ENCODE results near the gene DGKH. TPM values are rescaled to one million over a fixed set of nuclear protein-coding genes. Genes with fewer than 3 reads are reported as not detected.
"Not testable (repeated sequence)": the region's sequence is repeated elsewhere in the genome, so short reads cannot be mapped to it uniquely, and the experiment has no call there.

Gene DGKH
- total RNA-seq, 1 experiment from 2014 or later = 7.3 TPM

DNA sequence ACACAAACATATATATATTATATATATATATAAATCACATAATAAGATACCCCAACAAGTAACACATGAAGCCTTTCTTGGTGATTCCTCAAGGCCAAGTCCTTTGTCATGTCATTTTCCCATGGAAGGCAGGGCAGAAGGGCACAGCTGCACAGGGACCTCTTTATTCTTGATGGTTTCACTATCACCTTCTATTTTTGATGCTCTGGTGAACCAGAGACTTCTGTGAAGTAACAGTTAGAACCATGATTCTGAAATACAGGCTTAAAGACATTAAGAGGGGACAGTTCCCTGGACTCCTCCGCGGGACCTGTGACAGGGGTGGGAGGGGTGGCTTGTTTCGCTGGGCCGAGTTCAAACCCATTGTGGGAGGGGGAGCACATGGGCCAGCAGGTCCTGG is 104.0 kb downstream of the DGKH start:
- Histone ChIP-seq H3K9ac (ENCODE audit: low read length) (no peak overlapping the region), H3K79me2 (ENCODE audit: low read length) (no peaks in the 10 kb centered on the region), H3K4me3 (ENCODE audit: low read length) (no peak overlapping the region), H2AFZ (ENCODE audit: low read length) (no peak overlapping the region), H3K4me1 (ENCODE audit: low read length) (no peaks in the 10 kb centered on the region), H3K9me2 (replicated peaks; ENCODE audit: insufficient read depth, low read length) (no peaks in the 10 kb centered on the region), H3K27me3 (ENCODE audit: low read length) (no peaks in the 10 kb centered on the region), H3K36me3 (ENCODE audit: insufficient read depth, low read length) (no peaks in the 10 kb centered on the region), H3K9me3 (ENCODE audit: low read length) (no peaks in the 10 kb centered on the region), H3K27ac (ENCODE audit: low read length) (no peak overlapping the region), H4K20me1 (ENCODE audit: insufficient read depth, low read depth, low read length) (no peaks in the 10 kb centered on the region), H3K4me2 (ENCODE audit: low read depth, low read length, poor library complexity, severe bottlenecking) (no peak overlapping the region)
- no peak for DNase-seq

DNA sequence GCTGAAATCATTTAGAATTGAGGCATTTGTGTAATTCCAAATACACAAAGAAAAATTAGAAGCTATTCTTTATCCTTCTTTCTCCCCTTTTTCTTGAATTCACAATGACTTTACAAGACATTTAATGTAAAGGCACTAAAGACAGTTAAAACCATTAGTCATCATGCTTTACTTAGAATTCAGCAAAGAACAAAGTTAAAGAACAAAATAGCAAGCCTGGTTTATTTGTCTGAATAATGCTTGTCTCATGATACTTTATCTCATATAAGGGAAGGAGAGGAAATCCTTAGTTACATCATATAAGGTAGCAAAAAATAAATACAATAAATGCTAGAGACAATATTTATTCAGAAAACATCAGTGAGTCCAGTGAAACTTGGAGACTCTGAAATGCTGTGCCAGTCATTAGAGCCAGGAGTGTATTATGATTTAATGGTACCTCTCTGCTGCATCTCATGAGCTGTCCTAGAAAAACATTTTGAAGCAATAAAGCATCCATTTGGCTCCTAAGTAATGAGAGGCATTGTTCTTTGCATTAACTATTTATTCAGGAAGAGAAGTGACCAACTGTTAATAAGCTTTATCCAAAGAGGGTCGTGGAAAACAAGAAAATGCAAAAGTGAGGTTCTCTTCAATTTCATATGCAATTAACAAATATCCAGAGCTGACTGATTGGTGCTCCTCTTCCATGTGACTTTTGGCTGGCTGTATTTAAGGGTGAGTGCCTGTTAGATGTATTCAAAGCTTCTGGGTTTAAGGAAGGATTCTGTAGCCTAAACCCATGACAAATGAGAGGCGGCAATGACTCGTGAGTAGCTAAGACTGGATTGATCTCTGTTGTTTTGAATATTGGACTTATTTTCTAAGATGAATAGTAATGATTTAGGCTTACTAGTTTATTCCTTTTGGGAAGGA is 105.0 kb downstream of the DGKH start:
- Histone ChIP-seq H3K79me2 (ENCODE audit: low read length) (no peaks in the 10 kb centered on the region), H3K9ac (ENCODE audit: low read length) (no peak overlapping the region), H3K9me3 (ENCODE audit: low read length) (no peaks in the 10 kb centered on the region), H3K4me1 (ENCODE audit: low read length) (no peaks in the 10 kb centered on the region), H2AFZ (ENCODE audit: low read length) (no peak overlapping the region), H3K4me3 (ENCODE audit: low read length) (no peak overlapping the region), H3K27me3 (ENCODE audit: low read length) (no peaks in the 10 kb centered on the region), H4K20me1 (ENCODE audit: insufficient read depth, low read depth, low read length) (no peaks in the 10 kb centered on the region), H3K27ac (ENCODE audit: low read length) (no peak overlapping the region), H3K4me2 (ENCODE audit: low read depth, low read length, poor library complexity, severe bottlenecking) (no peak overlapping the region), H3K36me3 (ENCODE audit: insufficient read depth, low read length) (no peaks in the 10 kb centered on the region), H3K9me2 (replicated peaks; ENCODE audit: insufficient read depth, low read length) (no peaks in the 10 kb centered on the region)
- DNase-seq = no peak

DNA sequence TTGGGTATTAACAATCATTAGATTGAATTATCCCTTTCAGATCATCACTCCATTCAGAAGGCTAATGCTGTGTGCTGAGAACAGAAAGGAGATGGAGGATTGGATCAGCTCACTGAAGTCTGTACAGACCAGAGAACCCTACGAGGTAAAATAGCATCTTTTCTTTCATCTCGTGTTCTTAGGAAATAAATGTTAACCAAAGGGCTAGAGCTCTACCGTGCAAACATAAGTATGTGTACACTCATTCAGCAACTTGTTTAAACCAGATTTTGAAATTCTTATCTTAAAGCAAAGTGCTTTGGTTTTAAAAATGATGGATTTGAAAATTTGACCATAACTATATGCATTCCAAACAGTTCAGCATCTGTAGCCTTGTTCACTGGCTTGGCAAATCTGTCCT is 106.8 kb downstream of the DGKH start:
- Histone ChIP-seq H3K27ac (ENCODE audit: low read length) (no peak overlapping the region), H3K4me1 (ENCODE audit: low read length) (no peaks in the 10 kb centered on the region), H4K20me1 (ENCODE audit: insufficient read depth, low read depth, low read length) (no peaks in the 10 kb centered on the region), H2AFZ (ENCODE audit: low read length) (no peak overlapping the region), H3K79me2 (ENCODE audit: low read length) (no peaks in the 10 kb centered on the region), H3K27me3 (ENCODE audit: low read length) (no peaks in the 10 kb centered on the region), H3K4me2 (ENCODE audit: low read depth, low read length, poor library complexity, severe bottlenecking) (no peak overlapping the region), H3K9me3 (ENCODE audit: low read length) (no peaks in the 10 kb centered on the region), H3K4me3 (ENCODE audit: low read length) (no peak overlapping the region), H3K9me2 (replicated peaks; ENCODE audit: insufficient read depth, low read length) (no peaks in the 10 kb centered on the region), H3K36me3 (ENCODE audit: insufficient read depth, low read length) (no peaks in the 10 kb centered on the region), H3K9ac (ENCODE audit: low read length) (no peak overlapping the region)
- no peak for DNase-seq

DNA sequence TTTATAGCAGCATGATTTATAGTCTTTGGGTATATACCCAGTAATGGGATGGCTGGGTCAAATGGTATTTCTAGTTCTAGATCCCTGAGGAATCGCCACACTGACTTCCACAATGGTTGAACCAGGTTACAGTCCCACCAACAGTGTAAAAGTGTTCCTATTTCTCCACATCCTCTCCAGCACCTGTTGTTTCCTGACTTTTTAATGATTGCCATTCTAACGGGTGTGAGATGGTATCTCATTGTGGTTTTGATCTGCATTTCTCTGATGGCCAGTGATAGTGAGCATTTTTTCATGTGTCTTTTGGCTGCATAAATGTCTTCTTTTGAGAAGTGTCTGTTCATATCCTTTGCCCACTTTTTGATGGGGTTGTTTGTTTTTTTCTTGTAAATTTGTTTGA is 114.9 kb downstream of the DGKH start:
- DNase-seq; H3K9me3 ChIP-seq (ENCODE audit: low read length); H3K27me3 ChIP-seq (ENCODE audit: low read length); H3K9ac ChIP-seq (ENCODE audit: low read length); H3K9me2 ChIP-seq (replicated peaks; ENCODE audit: insufficient read depth, low read length); H3K4me3 ChIP-seq (ENCODE audit: low read length); H3K4me2 ChIP-seq (ENCODE audit: low read depth, low read length, poor library complexity, severe bottlenecking); H3K36me3 ChIP-seq (ENCODE audit: insufficient read depth, low read length); H2AFZ ChIP-seq (ENCODE audit: low read length); H4K20me1 ChIP-seq (ENCODE audit: insufficient read depth, low read depth, low read length); H3K79me2 ChIP-seq (ENCODE audit: low read length); H3K4me1 ChIP-seq (ENCODE audit: low read length); H3K27ac ChIP-seq (ENCODE audit: low read length): not testable (repeated sequence)

DNA sequence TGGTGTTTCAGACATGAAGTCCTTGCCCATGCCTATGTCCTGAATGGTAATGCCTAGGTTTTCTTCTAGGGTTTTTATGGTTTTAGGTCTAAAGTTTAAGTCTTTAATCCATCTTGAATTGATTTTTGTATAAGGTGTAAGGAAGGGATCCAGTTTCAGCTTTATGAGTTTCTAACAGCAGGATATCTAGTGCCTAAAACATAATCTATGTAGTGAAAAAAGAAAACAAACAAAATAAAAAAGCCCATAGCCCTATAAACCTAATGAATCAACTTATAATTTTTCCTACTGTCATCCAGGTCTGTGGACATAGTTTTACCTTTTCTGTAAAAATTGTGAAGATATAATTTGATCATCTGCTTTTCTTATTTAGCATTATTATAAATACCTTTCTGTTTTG is 115.5 kb downstream of the DGKH start:
- H3K9ac ChIP-seq (ENCODE audit: low read length); H3K79me2 ChIP-seq (ENCODE audit: low read length); H2AFZ ChIP-seq (ENCODE audit: low read length); H3K4me2 ChIP-seq (ENCODE audit: low read depth, low read length, poor library complexity, severe bottlenecking); H4K20me1 ChIP-seq (ENCODE audit: insufficient read depth, low read depth, low read length); DNase-seq; H3K27ac ChIP-seq (ENCODE audit: low read length); H3K4me1 ChIP-seq (ENCODE audit: low read length); H3K36me3 ChIP-seq (ENCODE audit: insufficient read depth, low read length); H3K4me3 ChIP-seq (ENCODE audit: low read length); H3K9me2 ChIP-seq (replicated peaks; ENCODE audit: insufficient read depth, low read length); H3K27me3 ChIP-seq (ENCODE audit: low read length); H3K9me3 ChIP-seq (ENCODE audit: low read length): not testable (repeated sequence)

DNA sequence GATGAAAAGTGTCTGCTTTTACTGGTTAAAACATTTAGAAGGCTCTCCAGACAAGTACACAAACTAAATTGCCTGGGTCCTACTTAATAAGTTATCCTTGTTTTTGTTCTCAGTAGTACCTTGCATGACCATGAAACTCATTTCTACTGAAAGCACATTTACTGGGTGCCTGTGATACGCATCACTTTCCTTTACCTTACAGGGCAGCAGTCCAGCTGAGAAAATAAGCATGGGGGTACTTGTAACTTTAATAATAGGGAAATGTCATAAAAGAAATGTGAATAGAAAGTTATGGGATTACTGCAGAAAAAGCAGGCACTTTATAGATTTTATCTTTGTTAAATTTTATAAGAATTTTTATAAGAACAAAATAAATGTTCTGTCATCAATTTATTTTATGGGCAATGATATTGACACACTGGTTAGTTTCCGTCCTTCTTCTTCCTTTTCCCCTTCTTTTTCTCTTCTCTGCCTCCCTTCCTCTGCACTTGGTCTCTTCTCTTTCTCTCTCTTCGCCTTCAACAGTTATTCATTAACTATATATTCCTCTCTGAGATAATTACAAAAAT is 116.2 kb downstream of the DGKH start:
- Histone ChIP-seq H3K36me3 (ENCODE audit: insufficient read depth, low read length) (peaks cover 5% of the 10 kb centered on the region; the same call in 1 of the 2 replicates), H3K27ac (ENCODE audit: low read length) (no peak overlapping the region), H4K20me1 (ENCODE audit: insufficient read depth, low read depth, low read length) (no peaks in the 10 kb centered on the region), H3K27me3 (ENCODE audit: low read length) (no peaks in the 10 kb centered on the region), H3K79me2 (ENCODE audit: low read length) (no peaks in the 10 kb centered on the region), H2AFZ (ENCODE audit: low read length) (no peak overlapping the region), H3K4me3 (ENCODE audit: low read length) (no peak overlapping the region), H3K9me2 (replicated peaks; ENCODE audit: insufficient read depth, low read length) (no peaks in the 10 kb centered on the region), H3K4me2 (ENCODE audit: low read depth, low read length, poor library complexity, severe bottlenecking) (no peak overlapping the region), H3K9ac (ENCODE audit: low read length) (no peak overlapping the region), H3K9me3 (ENCODE audit: low read length) (no peaks in the 10 kb centered on the region), H3K4me1 (ENCODE audit: low read length) (no peaks in the 10 kb centered on the region)
- DNase-seq = no peak

DNA sequence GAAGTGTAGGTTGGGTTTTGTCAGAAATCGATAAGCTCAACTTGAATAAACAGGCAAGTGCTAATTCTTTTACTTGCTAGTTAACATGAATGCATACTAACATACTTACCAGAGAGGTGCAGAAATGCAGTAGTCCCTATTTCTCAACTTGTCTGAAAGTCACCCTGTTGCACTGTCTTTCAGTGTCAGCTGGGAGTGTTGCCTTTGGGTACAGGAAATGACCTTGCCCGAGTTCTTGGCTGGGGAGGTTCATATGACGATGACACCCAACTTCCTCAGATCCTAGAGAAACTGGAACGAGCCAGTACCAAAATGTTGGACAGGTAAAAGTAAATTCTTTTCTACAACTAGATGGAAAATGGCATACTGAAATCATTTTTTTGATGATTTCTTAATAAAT is 120.0 kb downstream of the DGKH start:
- Histone ChIP-seq H3K9ac (ENCODE audit: low read length) (no peak overlapping the region), H2AFZ (ENCODE audit: low read length) (no peak overlapping the region), H3K4me2 (ENCODE audit: low read depth, low read length, poor library complexity, severe bottlenecking) (no peak overlapping the region), H3K79me2 (ENCODE audit: low read length) (no peaks in the 10 kb centered on the region), H3K36me3 (ENCODE audit: insufficient read depth, low read length) (peaks cover 5% of the 10 kb centered on the region; the same call in 1 of the 2 replicates), H3K9me3 (ENCODE audit: low read length) (no peaks in the 10 kb centered on the region), H3K27ac (ENCODE audit: low read length) (no peak overlapping the region), H4K20me1 (ENCODE audit: insufficient read depth, low read depth, low read length) (no peaks in the 10 kb centered on the region), H3K27me3 (ENCODE audit: low read length) (no peaks in the 10 kb centered on the region), H3K4me3 (ENCODE audit: low read length) (no peak overlapping the region), H3K4me1 (ENCODE audit: low read length) (no peaks in the 10 kb centered on the region), H3K9me2 (replicated peaks; ENCODE audit: insufficient read depth, low read length) (no peaks in the 10 kb centered on the region)
- no peak for DNase-seq

DNA sequence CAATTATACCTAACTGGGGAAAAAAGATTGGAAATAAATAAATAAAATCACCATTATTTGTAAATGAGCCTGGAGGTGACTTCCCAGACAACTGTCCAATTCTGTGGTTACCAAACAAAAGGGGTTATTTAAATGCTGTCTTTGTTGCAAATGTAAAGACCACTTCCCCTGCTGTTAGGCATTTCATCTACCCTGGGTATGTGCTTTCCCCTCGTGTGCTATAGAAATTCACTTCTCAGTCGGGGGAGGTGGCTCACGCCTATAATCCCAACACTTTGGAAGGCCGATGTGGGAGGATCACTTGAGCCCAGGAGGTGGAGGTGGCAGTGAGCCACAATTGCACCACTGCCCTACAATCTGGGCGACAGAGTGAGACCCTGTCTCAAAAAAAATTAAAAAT is 121.6 kb downstream of the DGKH start:
- H3K4me3 ChIP-seq (ENCODE audit: low read length) = no peak overlapping the region

More for the DNA sequence above, 121.6 kb downstream of the DGKH start:
- Histone ChIP-seq H3K27me3 (ENCODE audit: low read length) (no peaks in the 10 kb centered on the region), H3K9ac (ENCODE audit: low read length) (no peak overlapping the region), H3K36me3 (ENCODE audit: insufficient read depth, low read length) (peaks cover 5% of the 10 kb centered on the region; the same call in 1 of the 2 replicates), H3K4me2 (ENCODE audit: low read depth, low read length, poor library complexity, severe bottlenecking) (no peak overlapping the region), H3K9me3 (ENCODE audit: low read length) (no peaks in the 10 kb centered on the region), H2AFZ (ENCODE audit: low read length) (no peak overlapping the region), H3K27ac (ENCODE audit: low read length) (no peak overlapping the region), H3K79me2 (ENCODE audit: low read length) (no peaks in the 10 kb centered on the region), H3K9me2 (replicated peaks; ENCODE audit: insufficient read depth, low read length) (no peaks in the 10 kb centered on the region), H4K20me1 (ENCODE audit: insufficient read depth, low read depth, low read length) (no peaks in the 10 kb centered on the region), H3K4me1 (ENCODE audit: low read length) (no peaks in the 10 kb centered on the region)
- DNase-seq = no peak
